Keratinocyte (primary cell): ENCODE measurements around the gene IRF4. TPM values are rescaled to one million over a fixed set of nuclear protein-coding genes. Genes with fewer than 3 reads are reported as not detected.

Experiments used
- DNase-seq: peaks from one replicate; pipeline ENCODE4 v3.0.0-alpha.2; 2011; ENCODE audit warnings: low read depth, missing footprints, low spot score
- FAIRE-seq: peaks from 2 replicates; lab custom pipeline; 2011; peaks lifted over from hg19 to GRCh38; lab: Jason Lieb, UNC
- H2AFZ ChIP-seq: 2 replicates; pipeline ENCODE4 v1.6.0; 2012; ENCODE audit warnings: low read length, control low read depth, inconsistent platforms; ENCODE audit not compliant: control insufficient read depth
- H3K27ac ChIP-seq: 2 replicates; pipeline ENCODE4 v1.5.1; 2011; ENCODE audit warnings: low read length; ENCODE audit not compliant: control insufficient read depth, insufficient read depth
- H3K27me3 ChIP-seq: 3 replicates; pipeline ENCODE4 v1.6.0; 2011; ENCODE audit warnings: low read length; ENCODE audit not compliant: control insufficient read depth, insufficient read depth; ENCODE audit errors: extremely low read depth
- H3K36me3 ChIP-seq, 2 experiments: 2 replicates in 1 of 2; 3 replicates in 1 of 2; pipeline ENCODE4 v1.5.1; 2011; ENCODE audit warnings: low read length in 2 of 2, mild to moderate bottlenecking in 1 of 2; ENCODE audit not compliant: control insufficient read depth in 2 of 2, insufficient read depth in 2 of 2; ENCODE audit errors: extremely low read depth in 1 of 2
- H3K4me1 ChIP-seq: 3 replicates; pipeline ENCODE4 v1.5.1; 2011; ENCODE audit warnings: low read length; ENCODE audit not compliant: control insufficient read depth, insufficient read depth; ENCODE audit errors: extremely low read depth
- H3K4me2 ChIP-seq: 3 replicates; pipeline ENCODE4 v1.6.0; 2011; ENCODE audit warnings: low read depth, low read length; ENCODE audit not compliant: control insufficient read depth, insufficient read depth; ENCODE audit errors: extremely low read depth
- H3K4me3 ChIP-seq, 3 experiments: fragments of 200-600 bp in 1 of 3; sonication (generic) in 1 of 3; 2 replicates in 2 of 3; 3 replicates in 1 of 3; pipeline ENCODE4 v1.5.1; 2011 to 2016; ENCODE audit warnings: low read length in 3 of 3, mild to moderate bottlenecking in 3 of 3, control low read depth in 2 of 3, inconsistent platforms in 1 of 3, low read depth in 1 of 3, mixed read lengths in 1 of 3, mixed run types in 1 of 3, moderate library complexity in 1 of 3; ENCODE audit not compliant: control insufficient read depth in 2 of 3, insufficient read depth in 2 of 3; ENCODE audit errors: extremely low read depth in 1 of 3
- H3K79me2 ChIP-seq: 2 replicates; pipeline ENCODE4 v1.6.0; 2012; ENCODE audit warnings: low read length; ENCODE audit not compliant: control insufficient read depth, insufficient read depth
- H3K9ac ChIP-seq: 3 replicates; pipeline ENCODE4 v1.6.0; 2011; ENCODE audit warnings: low read length; ENCODE audit not compliant: control insufficient read depth, insufficient read depth; ENCODE audit errors: extremely low read depth
- H3K9me1 ChIP-seq: 3 replicates; pipeline ENCODE4 v1.6.0; 2011; ENCODE audit warnings: low read length; ENCODE audit not compliant: control insufficient read depth, insufficient read depth; ENCODE audit errors: extremely low read depth
- H3K9me3 ChIP-seq: 2 replicates; pipeline ENCODE4 v1.5.1; 2012; ENCODE audit warnings: low read depth, low read length; ENCODE audit not compliant: control insufficient read depth
- H4K20me1 ChIP-seq: 3 replicates; pipeline ENCODE4 v1.6.0; 2011; ENCODE audit warnings: low read length; ENCODE audit not compliant: control insufficient read depth, insufficient read depth; ENCODE audit errors: extremely low read depth
- EZH2 ChIP-seq: IDR thresholded peaks from one replicate; pipeline ENCODE4 v1.6.1; 2012; ENCODE audit warnings: inconsistent platforms, mild to moderate bottlenecking, low read length, moderate library complexity
- dilution Hi-C: fragments of 300-500 bp; cut with MboI; formaldehyde crosslinking; loops from one replicate; pipeline ENCODE4 v1.7.0; 2020; ENCODE audit warnings: low sequenced_read_pairs; ENCODE audit not compliant: extremely low pct_ligation_motif_present
- polyA plus RNA-seq, 5 experiments: library from polyadenylated mRNA; depleted of rRNA in 3 of 5; stranded (reverse) in 3 of 5; stranded (forward) in 1 of 5; unstranded in 1 of 5; fragments of >200 nt; gene quantifications; 1 replicate in 1 of 5; 2 replicates in 3 of 5; 3 replicates in 1 of 5; pipeline versions ENCODE4 v1.2.1 to v1.2.3, GENCODE V29; 2011 to 2012; ENCODE audit warnings: missing spikeins in 2 of 5, low read depth in 1 of 5, low replicate concordance in 1 of 5
- TF ChIP-seq, protein P1 (sequence below), 3 experiments: IDR thresholded peaks in 1 of 3; conservative IDR thresholded peaks in 1 of 3; optimal IDR thresholded peaks in 1 of 3; 2 replicates in 2 of 3; 3 replicates in 1 of 3; pipeline versions ENCODE3 to v1.5.1; 2011; ENCODE audit warnings: low read length in 3 of 3, mild to moderate bottlenecking in 3 of 3, moderate library complexity in 2 of 3, control low read depth in 1 of 3, inconsistent platforms in 1 of 3; ENCODE audit not compliant: insufficient read depth in 2 of 3; ENCODE audit errors: extremely low read depth in 1 of 3

The IRF4 gene
- polyA plus RNA-seq, 1 donor (not counting 4 experiments of a cell fraction or from before 2014, with no cell fraction given) = 0.12 TPM

DNA sequence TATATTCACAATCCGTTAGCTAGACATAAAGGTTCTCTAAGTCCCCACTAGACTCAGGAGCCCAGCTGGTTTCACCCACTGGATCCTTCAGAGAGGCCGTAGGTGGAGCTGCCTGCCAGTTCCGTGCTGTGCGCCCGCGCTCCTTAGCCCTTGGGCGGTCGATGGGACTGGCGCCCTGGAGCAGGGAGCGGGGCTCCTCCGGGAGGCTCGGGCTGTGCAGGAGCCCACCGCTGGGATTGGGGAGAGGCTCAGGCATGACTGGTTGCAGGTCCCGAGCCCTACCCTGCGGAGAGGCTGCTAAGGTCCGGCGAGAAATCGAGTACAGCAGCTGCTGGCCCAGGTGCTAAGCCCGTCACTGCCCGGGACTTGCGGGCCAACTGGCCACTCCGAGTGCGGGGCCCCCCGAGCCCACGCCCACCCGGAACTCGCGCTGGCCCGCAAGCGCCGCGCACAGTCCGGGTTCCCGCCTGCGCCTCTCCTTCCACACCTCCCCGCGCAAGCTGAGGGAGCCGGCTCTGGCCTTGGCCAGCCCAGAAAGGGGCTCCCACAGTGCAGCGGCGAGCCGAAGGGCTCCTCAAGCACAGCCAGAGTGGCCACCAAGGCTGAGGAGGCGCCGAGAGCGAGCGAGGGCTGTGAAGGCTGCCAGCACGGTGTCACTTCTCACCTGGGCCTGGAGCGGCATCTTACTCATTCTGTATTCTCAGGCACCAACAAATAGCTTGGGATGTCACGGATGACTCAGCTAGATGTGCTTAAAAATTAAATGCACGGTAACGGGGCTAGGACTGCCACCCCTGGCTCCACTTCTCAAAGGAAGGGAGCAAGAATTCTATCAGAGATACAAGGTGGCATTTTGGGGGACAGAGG, 44.1 kb downstream of the IRF4 start:
- peaks cover 12% of the 10 kb centered on the region for H3K27me3 ChIP-seq
- H3K4me2 ChIP-seq = no peak overlapping the region
- no peaks in the 10 kb centered on the region for H3K4me1 ChIP-seq
- no peak overlapping the region for H3K4me3 ChIP-seq
- no peak overlapping the region for H3K9ac ChIP-seq
- DNase-seq = no peak
- H3K27ac ChIP-seq = no peak overlapping the region
- TF ChIP-seq, protein P1, sequence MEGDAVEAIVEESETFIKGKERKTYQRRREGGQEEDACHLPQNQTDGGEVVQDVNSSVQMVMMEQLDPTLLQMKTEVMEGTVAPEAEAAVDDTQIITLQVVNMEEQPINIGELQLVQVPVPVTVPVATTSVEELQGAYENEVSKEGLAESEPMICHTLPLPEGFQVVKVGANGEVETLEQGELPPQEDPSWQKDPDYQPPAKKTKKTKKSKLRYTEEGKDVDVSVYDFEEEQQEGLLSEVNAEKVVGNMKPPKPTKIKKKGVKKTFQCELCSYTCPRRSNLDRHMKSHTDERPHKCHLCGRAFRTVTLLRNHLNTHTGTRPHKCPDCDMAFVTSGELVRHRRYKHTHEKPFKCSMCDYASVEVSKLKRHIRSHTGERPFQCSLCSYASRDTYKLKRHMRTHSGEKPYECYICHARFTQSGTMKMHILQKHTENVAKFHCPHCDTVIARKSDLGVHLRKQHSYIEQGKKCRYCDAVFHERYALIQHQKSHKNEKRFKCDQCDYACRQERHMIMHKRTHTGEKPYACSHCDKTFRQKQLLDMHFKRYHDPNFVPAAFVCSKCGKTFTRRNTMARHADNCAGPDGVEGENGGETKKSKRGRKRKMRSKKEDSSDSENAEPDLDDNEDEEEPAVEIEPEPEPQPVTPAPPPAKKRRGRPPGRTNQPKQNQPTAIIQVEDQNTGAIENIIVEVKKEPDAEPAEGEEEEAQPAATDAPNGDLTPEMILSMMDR (optimal IDR thresholded peaks at IDR 0.05 in 1 of 3, IDR thresholded peaks at IDR 0.05 in 1 of 3, conservative IDR thresholded peaks at IDR 0.05 in 1 of 3; ENCODE audit: extremely low read depth in 1 of 3, insufficient read depth in 2 of 3, low read length in 3 of 3) = no peak
- TF ChIP-seq EZH2 = no peak
- no peaks in the 10 kb centered on the region for H3K9me3 ChIP-seq
- no peaks in the 10 kb centered on the region for H3K79me2 ChIP-seq
- no peaks in the 10 kb centered on the region for H3K9me1 ChIP-seq
- no peaks in the 10 kb centered on the region for H4K20me1 ChIP-seq
- no peak for FAIRE-seq
- no peak overlapping the region for H2AFZ ChIP-seq
- H3K36me3 ChIP-seq = no peaks in the 10 kb centered on the region
- dilution Hi-C loops = no loop called here

DNA sequence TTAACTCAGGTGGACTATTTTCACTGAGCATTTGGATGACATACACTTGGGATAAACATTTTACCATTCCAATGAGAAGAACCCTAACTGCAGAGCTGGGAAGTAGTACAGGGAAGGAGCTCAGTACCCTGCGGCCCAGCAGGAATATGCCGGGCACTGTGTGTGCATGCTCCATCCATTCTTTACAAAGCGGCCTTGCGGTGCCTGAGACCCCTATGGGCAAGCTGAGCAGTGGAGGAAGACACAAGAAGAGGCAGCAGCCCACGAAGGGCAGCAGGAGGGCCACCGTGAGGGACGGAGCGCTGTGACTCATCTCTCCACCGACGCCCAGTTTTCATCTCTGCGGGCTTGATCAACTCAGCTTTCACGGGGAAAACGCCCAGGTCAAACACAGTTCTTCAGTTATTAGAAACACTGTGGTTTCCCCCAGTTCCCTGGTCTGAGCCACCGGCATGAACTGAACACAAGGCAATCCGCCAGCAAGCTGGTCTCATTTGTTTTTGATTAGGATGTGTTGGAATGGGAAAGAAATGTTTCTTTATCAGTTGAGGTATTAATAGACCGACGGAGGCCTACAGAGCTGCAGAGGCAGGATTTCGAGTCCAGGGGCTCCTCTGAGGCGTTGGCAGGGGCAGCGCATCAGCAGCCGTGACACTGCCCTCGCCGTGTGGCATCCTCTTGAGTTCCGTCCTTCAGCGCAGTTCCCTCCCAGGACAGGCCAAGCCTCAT, 44.9 kb downstream of the IRF4 start:
- no peak overlapping the region for H3K9ac ChIP-seq
- H3K9me3 ChIP-seq = no peaks in the 10 kb centered on the region
- no peaks in the 10 kb centered on the region for H4K20me1 ChIP-seq
- no peaks in the 10 kb centered on the region for H3K79me2 ChIP-seq
- no peak for FAIRE-seq
- no peak for TF ChIP-seq EZH2
- TF ChIP-seq, protein P1 (optimal IDR thresholded peaks at IDR 0.05 in 1 of 3, IDR thresholded peaks at IDR 0.05 in 1 of 3, conservative IDR thresholded peaks at IDR 0.05 in 1 of 3; ENCODE audit: extremely low read depth in 1 of 3, insufficient read depth in 2 of 3, low read length in 3 of 3) = no peak
- no peak overlapping the region for H3K4me2 ChIP-seq
- dilution Hi-C loops = no loop called here
- no peaks in the 10 kb centered on the region for H3K36me3 ChIP-seq
- no peak for DNase-seq
- H3K4me1 ChIP-seq = no peaks in the 10 kb centered on the region
- H3K4me3 ChIP-seq = no peak overlapping the region
- H3K27me3 ChIP-seq = peaks cover 8% of the 10 kb centered on the region
- H3K9me1 ChIP-seq = no peaks in the 10 kb centered on the region
- H3K27ac ChIP-seq = no peak overlapping the region
- no peak overlapping the region for H2AFZ ChIP-seq
